A549 (cell line): ENCODE results near the gene ZNF143.

Experiments
- CHD2 ChIP-seq: fragments of 150-350 bp; IDR thresholded peaks from 2 replicates; pipeline ENCODE4 v1.6.1; 2014; ENCODE audit warnings: low read length; ENCODE audit not compliant: partially characterized antibody
- SMC3 ChIP-seq: fragments of >200 bp; sonication (Bioruptor Twin); formaldehyde crosslinking; IDR thresholded peaks from 3 replicates; pipeline ENCODE4 v1.6.1; 2018; ENCODE audit warnings: inconsistent platforms
- TF ChIP-seq, protein P1 (sequence below): fragments of >200 bp; sonication (Bioruptor Twin); formaldehyde crosslinking; IDR thresholded peaks from 3 replicates; pipeline ENCODE4 v1.5.1; 2016

DNA sequence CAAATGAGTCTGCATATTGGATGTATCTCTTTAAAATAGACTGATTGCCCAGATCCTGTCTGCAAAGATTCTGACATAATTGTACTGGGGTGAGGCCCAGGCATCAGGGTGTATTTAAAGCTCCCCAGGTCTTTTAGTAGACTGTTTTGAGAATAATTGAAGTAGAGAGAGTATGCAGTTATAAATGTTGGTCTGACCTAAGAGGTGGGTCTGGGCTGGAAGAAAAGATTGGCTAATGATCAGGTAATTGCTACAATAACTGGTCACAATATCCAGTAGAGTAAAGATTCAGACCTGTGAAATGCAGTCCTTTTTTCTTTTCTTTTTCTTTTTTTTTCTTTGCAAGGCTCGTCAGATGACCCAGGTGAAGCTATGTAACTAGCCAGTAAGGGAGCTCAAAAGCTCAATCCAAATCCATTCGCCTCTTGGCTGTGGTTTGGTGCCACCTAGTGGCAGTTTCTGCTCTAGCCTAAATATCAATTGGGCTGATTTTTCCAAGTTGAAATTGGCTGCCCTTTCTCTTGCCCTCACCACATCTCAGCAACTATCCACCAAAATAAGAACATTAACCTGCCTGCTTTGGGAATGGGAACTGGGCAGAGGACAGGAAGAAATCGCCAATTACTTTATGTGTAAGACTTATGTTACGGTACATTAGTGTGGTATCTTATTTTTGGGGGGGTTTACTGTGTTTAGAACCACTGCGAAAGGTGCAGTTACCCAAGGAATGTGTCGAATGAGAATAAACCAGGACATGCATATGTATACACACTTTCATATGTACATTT lies 45.9 kb downstream of the ZNF143 start:
- TF ChIP-seq SMC3 (peak; percentile 83), CHD2 (no peak)
- TF ChIP-seq, protein P1, sequence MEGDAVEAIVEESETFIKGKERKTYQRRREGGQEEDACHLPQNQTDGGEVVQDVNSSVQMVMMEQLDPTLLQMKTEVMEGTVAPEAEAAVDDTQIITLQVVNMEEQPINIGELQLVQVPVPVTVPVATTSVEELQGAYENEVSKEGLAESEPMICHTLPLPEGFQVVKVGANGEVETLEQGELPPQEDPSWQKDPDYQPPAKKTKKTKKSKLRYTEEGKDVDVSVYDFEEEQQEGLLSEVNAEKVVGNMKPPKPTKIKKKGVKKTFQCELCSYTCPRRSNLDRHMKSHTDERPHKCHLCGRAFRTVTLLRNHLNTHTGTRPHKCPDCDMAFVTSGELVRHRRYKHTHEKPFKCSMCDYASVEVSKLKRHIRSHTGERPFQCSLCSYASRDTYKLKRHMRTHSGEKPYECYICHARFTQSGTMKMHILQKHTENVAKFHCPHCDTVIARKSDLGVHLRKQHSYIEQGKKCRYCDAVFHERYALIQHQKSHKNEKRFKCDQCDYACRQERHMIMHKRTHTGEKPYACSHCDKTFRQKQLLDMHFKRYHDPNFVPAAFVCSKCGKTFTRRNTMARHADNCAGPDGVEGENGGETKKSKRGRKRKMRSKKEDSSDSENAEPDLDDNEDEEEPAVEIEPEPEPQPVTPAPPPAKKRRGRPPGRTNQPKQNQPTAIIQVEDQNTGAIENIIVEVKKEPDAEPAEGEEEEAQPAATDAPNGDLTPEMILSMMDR: peak; percentile 97
